WI38 (cell line): ENCODE data around the gene ZSCAN31.

Source experiments
- H3K4me3 ChIP-seq: 2 replicates; pipeline ENCODE4 v1.5.1; 2011; ENCODE audit warnings: low read depth, mild to moderate bottlenecking, control low read depth, low read length
- TF ChIP-seq, protein P1 (sequence below): IDR thresholded peaks from 2 replicates; pipeline ENCODE4 v1.5.1; 2012; ENCODE audit warnings: low read depth, mild to moderate bottlenecking, control low read depth, low read length

ZSCAN31 gene

DNA sequence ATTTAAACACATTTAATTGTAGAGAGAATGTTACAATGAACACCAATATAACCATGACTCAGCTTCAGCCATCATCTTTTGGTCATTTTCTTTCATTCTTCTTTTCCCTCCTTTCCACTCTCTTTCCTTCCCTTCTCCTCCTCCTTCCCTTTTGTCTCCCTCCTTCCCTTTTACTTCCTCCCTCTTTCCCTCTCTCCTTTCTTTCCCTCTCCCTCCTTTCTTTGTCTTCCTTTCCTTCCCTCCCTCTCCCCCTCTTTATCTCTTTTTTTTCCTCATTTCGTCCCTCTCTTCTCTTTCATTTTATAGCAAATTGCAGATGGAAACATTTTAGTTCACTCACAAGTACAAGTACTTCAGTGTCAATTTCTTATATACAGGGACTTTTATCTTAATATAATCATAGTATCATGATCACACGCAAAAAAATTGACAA is 15.6 kb upstream of the ZSCAN31 start:
- H3K4me3 ChIP-seq = 0 out of 2 replicates have a peak overlapping the region, but pooled peaks have one; percentile 17
- TF ChIP-seq, protein P1, sequence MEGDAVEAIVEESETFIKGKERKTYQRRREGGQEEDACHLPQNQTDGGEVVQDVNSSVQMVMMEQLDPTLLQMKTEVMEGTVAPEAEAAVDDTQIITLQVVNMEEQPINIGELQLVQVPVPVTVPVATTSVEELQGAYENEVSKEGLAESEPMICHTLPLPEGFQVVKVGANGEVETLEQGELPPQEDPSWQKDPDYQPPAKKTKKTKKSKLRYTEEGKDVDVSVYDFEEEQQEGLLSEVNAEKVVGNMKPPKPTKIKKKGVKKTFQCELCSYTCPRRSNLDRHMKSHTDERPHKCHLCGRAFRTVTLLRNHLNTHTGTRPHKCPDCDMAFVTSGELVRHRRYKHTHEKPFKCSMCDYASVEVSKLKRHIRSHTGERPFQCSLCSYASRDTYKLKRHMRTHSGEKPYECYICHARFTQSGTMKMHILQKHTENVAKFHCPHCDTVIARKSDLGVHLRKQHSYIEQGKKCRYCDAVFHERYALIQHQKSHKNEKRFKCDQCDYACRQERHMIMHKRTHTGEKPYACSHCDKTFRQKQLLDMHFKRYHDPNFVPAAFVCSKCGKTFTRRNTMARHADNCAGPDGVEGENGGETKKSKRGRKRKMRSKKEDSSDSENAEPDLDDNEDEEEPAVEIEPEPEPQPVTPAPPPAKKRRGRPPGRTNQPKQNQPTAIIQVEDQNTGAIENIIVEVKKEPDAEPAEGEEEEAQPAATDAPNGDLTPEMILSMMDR = no peak

DNA sequence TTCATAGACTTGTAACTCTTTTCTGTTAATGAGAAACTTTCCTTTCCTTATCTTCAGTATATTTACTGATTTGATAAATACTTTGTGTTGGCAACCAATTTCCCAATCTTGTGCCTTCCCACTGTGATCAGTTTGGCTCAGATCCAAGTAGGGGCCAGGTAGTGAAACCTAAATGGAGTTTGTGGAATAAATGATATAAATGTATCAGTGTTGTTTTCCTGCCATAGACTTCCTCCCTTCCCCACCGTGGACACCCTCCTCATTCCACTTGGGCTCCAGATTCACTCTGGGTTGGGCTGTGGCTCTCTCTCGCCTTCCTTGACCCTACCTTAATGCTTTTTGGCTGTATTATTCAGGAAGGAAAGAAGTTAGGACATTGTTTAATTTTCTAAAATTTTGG is 15.1 kb upstream of the ZSCAN31 start:
- peak overlapping the region; percentile 92 for H3K4me3 ChIP-seq

DNA sequence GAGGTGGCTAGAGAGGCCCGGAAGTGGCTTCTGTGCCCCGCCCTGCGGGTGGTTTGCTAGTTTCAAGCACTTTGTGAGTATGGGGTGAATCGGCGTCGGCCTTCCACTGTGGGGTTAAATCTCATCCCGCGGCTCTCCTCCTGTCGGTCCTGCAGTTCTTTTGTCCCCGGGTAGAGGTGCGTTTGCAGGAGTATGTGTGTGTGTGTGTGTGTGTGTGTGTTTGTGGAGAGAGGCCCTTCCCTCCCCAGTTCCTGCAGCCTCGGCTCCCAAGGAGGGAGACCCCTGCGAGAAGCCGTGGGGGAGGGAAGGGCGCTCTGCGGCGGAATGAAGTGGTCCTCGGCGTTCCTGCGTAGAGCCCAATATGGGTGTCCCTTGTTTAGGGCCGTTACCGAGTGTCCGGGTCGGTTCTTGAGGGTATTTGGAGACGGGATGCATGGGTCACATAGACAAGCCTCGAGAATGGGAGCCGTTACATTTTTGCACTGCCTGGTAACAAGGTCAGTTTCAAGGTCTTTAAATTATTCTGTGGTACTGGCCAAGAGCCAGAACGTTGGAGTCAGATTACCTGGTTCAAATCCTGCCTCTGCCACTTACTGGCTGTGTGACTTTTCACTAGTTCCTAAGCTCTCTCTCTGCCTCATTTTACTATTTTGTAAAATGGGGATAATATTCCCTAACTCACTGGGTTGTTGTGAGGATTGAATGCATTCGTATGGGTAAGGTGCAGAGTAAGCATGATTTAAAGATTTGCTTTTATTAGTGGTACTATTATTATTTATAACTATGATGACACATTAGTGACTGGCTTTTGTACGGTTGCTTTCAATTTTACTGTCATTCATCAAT is 14.2 kb upstream of the ZSCAN31 start, which contains the start of gene ZKSCAN3:
TSS of gene ZKSCAN3 (plus strand) at position 56 of the 846 bp plus-strand sequence. CDS start 9,640 bp downstream, outside the sequence.
- TF ChIP-seq, protein P1 = no peak
- H3K4me3 ChIP-seq = peak within 1 kb of the TSS; percentile 92

More for the DNA sequence above, 15.1 kb upstream of the ZSCAN31 start:
- TF ChIP-seq, protein P1 = no peak

DNA sequence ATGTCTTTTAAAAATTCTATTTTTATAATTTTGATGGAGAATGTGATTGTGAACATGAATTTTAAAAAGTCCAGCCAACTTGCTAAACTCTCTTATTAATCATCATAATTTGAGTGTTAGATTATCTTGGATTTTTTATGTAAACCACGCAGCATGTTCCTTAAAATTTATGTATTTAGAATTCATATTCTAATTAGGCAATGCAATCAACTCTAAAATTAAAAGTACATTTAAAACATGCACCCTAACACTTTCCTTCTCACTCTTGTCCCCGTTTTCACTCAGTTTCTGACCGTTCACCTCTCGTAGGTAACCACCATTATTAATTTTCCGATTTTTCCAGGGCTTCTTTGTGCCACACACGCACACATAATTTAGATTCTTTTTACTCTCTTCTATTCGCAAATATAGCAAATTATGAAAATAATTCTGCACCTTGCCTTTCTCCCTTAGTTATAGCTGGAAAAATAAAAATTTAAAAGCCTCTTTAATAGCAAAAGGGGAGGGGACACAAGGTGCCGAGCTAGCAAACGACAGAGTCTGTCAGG is 13.5 kb upstream of the ZSCAN31 start:
- TF ChIP-seq, protein P1 = no peak
- peak overlapping the region; percentile 92 for H3K4me3 ChIP-seq

DNA sequence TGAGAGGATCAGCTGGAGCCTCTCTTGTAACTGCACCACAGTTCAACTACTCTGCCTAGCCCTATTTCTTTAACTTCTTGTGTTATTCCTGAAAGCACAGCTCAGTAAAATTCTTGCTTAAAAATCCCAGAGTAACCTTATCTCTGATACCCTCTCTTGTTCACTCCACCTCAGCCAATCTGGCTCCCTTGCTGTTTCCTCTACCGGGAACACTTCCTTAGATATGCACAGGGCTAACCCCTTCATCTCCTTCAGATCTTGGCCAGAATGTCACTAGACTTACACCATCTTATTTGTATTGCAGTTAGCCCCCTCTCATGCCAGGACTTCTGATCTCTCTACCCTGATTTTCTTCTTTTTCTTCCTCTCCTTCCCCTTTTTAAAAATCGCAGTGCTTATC is 11.2 kb upstream of the ZSCAN31 start:
- no peak overlapping the region for H3K4me3 ChIP-seq
- TF ChIP-seq, protein P1 = no peak

DNA sequence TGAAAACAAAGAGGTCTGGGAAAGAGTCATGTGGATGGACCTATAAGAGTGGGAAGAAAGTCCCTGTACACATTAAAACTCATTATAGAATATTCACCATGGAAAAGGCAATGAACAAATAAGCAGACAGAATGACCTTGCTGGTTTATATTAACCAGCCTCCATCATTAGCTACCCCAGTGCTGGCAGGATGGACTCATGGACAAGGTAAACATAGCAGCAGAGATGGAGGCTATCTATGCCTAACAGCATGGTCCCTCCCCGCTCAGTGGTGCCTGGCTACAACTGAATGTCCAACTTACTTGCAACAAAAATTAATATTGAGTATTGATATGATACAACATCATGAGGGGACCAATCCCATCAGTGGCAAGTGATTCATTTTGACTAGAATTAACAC is 9.3 kb upstream of the ZSCAN31 start:
- TF ChIP-seq, protein P1 = no peak
- no peak overlapping the region for H3K4me3 ChIP-seq
